Chondrocyte (in vitro differentiated cells): ENCODE measurements around the gene ATAD2B. TPM values are rescaled to one million over a fixed set of nuclear protein-coding genes. Genes with fewer than 3 reads are reported as not detected.
A peak's percentile ranks its signal among the peaks of the same experiment; 100 is the strongest.

Source experiments
- DNase-seq: peaks from one replicate; pipeline ENCODE4 v3.0.0; 2021; ENCODE audit warnings: mixed read lengths, low spot score
- H3K27ac Mint-ChIP-seq: one replicate; pipeline ENCODE4 v1.8.0; 2021; ENCODE audit warnings: mild to moderate bottlenecking, moderate library complexity, mixed read lengths; ENCODE audit not compliant: unreplicated experiment
- H3K27me3 Mint-ChIP-seq: 2 replicates; pipeline ENCODE4 v1.8.0; 2021; ENCODE audit warnings: low read depth, mixed read lengths
- H3K36me3 Mint-ChIP-seq: 2 replicates; pipeline ENCODE4 v1.8.0; 2021; ENCODE audit warnings: low read depth, mixed read lengths
- H3K4me1 Mint-ChIP-seq: 2 replicates; pipeline ENCODE4 v1.8.0; 2021; ENCODE audit warnings: low read depth, mild to moderate bottlenecking, mixed read lengths
- H3K4me3 Mint-ChIP-seq: one replicate; pipeline ENCODE4 v1.8.0; 2021; ENCODE audit warnings: mild to moderate bottlenecking, moderate library complexity, mixed read lengths; ENCODE audit not compliant: unreplicated experiment
- H3K9me3 Mint-ChIP-seq: 2 replicates; pipeline ENCODE4 v1.8.0; 2021; ENCODE audit warnings: low read depth, mixed read lengths
- CTCF ChIP-seq: fragments of 200-600 bp; sonication (generic); IDR thresholded peaks from 2 replicates; pipeline ENCODE4 v1.5.0; 2021; ENCODE audit warnings: antibody characterized with exemption, mild to moderate bottlenecking, moderate library complexity
- total RNA-seq: library from RNA; stranded (reverse); gene quantifications from 3 replicates; pipeline ENCODE4 v1.2.1, GENCODE V29; 2021

Gene ATAD2B
- total RNA-seq, 1 donor from 2014 or later = 15.9 TPM

GRCh38 chr2:23905155-23905554, 21.8 kb downstream of the ATAD2B start:
- H3K9me3 Mint-ChIP-seq = no peaks in the 10 kb centered on the region
- no peaks in the 10 kb centered on the region for H3K27me3 Mint-ChIP-seq
- H3K4me3 Mint-ChIP-seq = no peak overlapping the region
- H3K27ac Mint-ChIP-seq = peak overlapping the region; percentile 81
- DNase-seq = no peak
- H3K36me3 Mint-ChIP-seq = no peaks in the 10 kb centered on the region
- H3K4me1 Mint-ChIP-seq = peaks cover 29% of the 10 kb centered on the region
- TF ChIP-seq CTCF = no peak

GRCh38 chr2:23904692-23905091, 22.2 kb downstream of the ATAD2B start:
- H3K4me1 Mint-ChIP-seq = peaks cover 30% of the 10 kb centered on the region
- H3K36me3 Mint-ChIP-seq = no peaks in the 10 kb centered on the region
- H3K4me3 Mint-ChIP-seq = no peak overlapping the region
- no peak for DNase-seq
- no peaks in the 10 kb centered on the region for H3K9me3 Mint-ChIP-seq
- H3K27ac Mint-ChIP-seq = peak overlapping the region; percentile 92
- H3K27me3 Mint-ChIP-seq = no peaks in the 10 kb centered on the region
- no peak for TF ChIP-seq CTCF

GRCh38 chr2:23904215-23904614, 22.7 kb downstream of the ATAD2B start:
- Mint-ChIP-seq H3K27me3 (no peaks in the 10 kb centered on the region), H3K36me3 (no peaks in the 10 kb centered on the region), H3K27ac (peak overlapping the region; percentile 92), H3K4me1 (peaks cover 30% of the 10 kb centered on the region), H3K9me3 (no peaks in the 10 kb centered on the region), H3K4me3 (no peak overlapping the region)
- TF ChIP-seq CTCF = no peak
- no peak for DNase-seq

- Mint-ChIP-seq H3K9me3 (peaks cover 2% of the 10 kb centered on the region), H3K4me3 (no peak overlapping the region), H3K4me1 (peaks cover 30% of the 10 kb centered on the region), H3K27me3 (no peaks in the 10 kb centered on the region), H3K36me3 (no peaks in the 10 kb centered on the region), H3K27ac (no peak overlapping the region)
- DNase-seq = no peak
- no peak for TF ChIP-seq CTCF
Observed at GRCh38 chr2:23903034-23903433, 23.9 kb downstream of the ATAD2B start.

GRCh38 chr2:23901966-23902846, 24.7 kb downstream of the ATAD2B start:
- Mint-ChIP-seq H3K4me1 (peaks cover 30% of the 10 kb centered on the region), H3K36me3 (no peaks in the 10 kb centered on the region), H3K4me3 (no peak overlapping the region), H3K27me3 (no peaks in the 10 kb centered on the region), H3K27ac (no peak overlapping the region), H3K9me3 (peaks cover 5% of the 10 kb centered on the region)
- TF ChIP-seq CTCF = no peak
- DNase-seq = no peak
